ENCODE data around the gene SPOCK1. TPM values are rescaled to one million over a fixed set of nuclear protein-coding genes. Genes with fewer than 3 reads are reported as not detected.

Gene SPOCK1
- polyA plus RNA-seq, 2 of the 4 experiments (the other 2 are of a cell fraction), result 28.9 to 40.8 TPM

DNA sequence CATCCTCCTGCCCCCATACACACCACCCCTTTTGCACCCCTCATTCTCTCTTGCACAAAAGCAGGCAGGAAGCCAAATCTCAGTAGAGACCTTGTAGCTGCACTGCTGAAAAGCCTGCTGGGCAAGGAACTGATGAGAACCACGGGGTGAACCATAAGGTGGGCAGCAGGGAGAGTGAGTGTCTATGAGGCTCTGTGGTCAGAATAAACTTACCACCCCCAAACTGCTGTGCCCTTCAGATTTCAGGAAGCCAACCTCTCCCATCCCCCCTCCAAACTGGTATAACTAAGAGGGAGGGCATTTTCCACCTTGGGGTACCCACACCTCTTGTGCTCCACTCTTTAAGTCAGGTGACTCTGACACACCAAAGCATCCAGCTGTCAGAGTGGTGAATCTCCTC, 471.4 kb downstream of the SPOCK1 start:
- H3K9me3 ChIP-seq, result no peaks in the 10 kb centered on the region
- ChIA-PET POLR2A (no interaction called here), CTCF (no interaction called here)
- H3K27ac ChIP-seq, result no peak overlapping the region
- TF ChIP-seq, protein P1, sequence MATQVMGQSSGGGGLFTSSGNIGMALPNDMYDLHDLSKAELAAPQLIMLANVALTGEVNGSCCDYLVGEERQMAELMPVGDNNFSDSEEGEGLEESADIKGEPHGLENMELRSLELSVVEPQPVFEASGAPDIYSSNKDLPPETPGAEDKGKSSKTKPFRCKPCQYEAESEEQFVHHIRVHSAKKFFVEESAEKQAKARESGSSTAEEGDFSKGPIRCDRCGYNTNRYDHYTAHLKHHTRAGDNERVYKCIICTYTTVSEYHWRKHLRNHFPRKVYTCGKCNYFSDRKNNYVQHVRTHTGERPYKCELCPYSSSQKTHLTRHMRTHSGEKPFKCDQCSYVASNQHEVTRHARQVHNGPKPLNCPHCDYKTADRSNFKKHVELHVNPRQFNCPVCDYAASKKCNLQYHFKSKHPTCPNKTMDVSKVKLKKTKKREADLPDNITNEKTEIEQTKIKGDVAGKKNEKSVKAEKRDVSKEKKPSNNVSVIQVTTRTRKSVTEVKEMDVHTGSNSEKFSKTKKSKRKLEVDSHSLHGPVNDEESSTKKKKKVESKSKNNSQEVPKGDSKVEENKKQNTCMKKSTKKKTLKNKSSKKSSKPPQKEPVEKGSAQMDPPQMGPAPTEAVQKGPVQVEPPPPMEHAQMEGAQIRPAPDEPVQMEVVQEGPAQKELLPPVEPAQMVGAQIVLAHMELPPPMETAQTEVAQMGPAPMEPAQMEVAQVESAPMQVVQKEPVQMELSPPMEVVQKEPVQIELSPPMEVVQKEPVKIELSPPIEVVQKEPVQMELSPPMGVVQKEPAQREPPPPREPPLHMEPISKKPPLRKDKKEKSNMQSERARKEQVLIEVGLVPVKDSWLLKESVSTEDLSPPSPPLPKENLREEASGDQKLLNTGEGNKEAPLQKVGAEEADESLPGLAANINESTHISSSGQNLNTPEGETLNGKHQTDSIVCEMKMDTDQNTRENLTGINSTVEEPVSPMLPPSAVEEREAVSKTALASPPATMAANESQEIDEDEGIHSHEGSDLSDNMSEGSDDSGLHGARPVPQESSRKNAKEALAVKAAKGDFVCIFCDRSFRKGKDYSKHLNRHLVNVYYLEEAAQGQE (IDR thresholded peaks at IDR 0.05), result no peak
- TF ChIP-seq, protein P2, sequence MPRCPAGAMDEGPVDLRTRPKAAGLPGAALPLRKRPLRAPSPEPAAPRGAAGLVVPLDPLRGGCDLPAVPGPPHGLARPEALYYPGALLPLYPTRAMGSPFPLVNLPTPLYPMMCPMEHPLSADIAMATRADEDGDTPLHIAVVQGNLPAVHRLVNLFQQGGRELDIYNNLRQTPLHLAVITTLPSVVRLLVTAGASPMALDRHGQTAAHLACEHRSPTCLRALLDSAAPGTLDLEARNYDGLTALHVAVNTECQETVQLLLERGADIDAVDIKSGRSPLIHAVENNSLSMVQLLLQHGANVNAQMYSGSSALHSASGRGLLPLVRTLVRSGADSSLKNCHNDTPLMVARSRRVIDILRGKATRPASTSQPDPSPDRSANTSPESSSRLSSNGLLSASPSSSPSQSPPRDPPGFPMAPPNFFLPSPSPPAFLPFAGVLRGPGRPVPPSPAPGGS (IDR thresholded peaks at IDR 0.05), result no peak
- TF ChIP-seq JUNB (IDR thresholded peaks at IDR 0.05) (no peak), BHLHE40 (IDR thresholded peaks at IDR 0.05; ENCODE audit: low read depth, low read length) (no peak), CBX8 (IDR thresholded peaks at IDR 0.05) (no peak), RAD21 (conservative IDR thresholded peaks at IDR 0.05 in 1 of 2, IDR thresholded peaks at IDR 0.05 in 1 of 2) (no peak), POLR2A (IDR thresholded peaks at IDR 0.05; ENCODE audit: low read length) (no peak), MAFK (IDR thresholded peaks at IDR 0.05; ENCODE audit: partially characterized antibody) (no peak)
- TF ChIP-seq, protein P3, sequence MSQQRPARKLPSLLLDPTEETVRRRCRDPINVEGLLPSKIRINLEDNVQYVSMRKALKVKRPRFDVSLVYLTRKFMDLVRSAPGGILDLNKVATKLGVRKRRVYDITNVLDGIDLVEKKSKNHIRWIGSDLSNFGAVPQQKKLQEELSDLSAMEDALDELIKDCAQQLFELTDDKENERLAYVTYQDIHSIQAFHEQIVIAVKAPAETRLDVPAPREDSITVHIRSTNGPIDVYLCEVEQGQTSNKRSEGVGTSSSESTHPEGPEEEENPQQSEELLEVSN (IDR thresholded peaks at IDR 0.05; ENCODE audit: borderline replicate concordance, low read depth), result no peak
- FAIRE-seq, result no peak
- no peak for ATAC-seq
- no peak for DNase-seq (ENCODE audit: low read depth in 1 of 2, low spot score in 1 of 2)
- no peak overlapping the region for H3K4me2 ChIP-seq
- H3K4me3 ChIP-seq, result no peak overlapping the region
- 0% methylated on average over 1 of the region's 1 CpG for WGBS (ENCODE audit: missing lambda C conversion rate)
- no peaks in the 10 kb centered on the region for H3K4me1 ChIP-seq

DNA sequence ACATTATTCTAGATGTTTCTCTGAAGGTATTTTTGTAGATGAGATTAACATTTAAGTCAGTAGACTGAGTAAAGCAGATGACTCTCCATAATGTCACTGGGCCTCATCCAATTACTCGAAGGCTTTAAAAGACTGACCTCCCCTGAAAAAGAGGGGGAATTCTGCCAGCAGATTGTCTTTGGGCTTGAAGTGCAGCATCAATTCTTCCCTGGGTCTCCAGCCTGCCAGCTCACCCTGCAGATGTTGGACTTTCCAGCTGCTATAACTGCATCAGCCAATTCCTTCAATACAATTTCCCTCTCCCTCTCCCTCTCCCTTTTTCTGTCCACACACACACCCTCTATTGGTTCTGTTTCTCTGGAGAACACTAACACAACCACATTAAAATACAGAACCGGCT, 472.8 kb downstream of the SPOCK1 start:
- Histone ChIP-seq H3K4me1 (no peaks in the 10 kb centered on the region), H3K4me2 (no peak overlapping the region), H3K27ac (no peak overlapping the region), H3K9me3 (no peaks in the 10 kb centered on the region), H3K4me3 (no peak overlapping the region)
- DNase-seq (ENCODE audit: low read depth in 1 of 2, low spot score in 1 of 2), result no peak
- TF ChIP-seq EP300 (IDR thresholded peaks at IDR 0.05) (no peak), ZSCAN20 (CRISPR knock-in tag; IDR thresholded peaks at IDR 0.05) (no peak), HOXB13 (CRISPR knock-in tag; IDR thresholded peaks at IDR 0.05; ENCODE audit: low read depth) (no peak), CBX2 (IDR thresholded peaks at IDR 0.05; ENCODE audit: borderline replicate concordance, low read depth) (no peak), JUNB (IDR thresholded peaks at IDR 0.05) (no peak), HOXA7 (CRISPR knock-in tag; IDR thresholded peaks at IDR 0.05) (no peak), HOXB5 (CRISPR knock-in tag; IDR thresholded peaks at IDR 0.05) (no peak), FOXS1 (CRISPR knock-in tag; IDR thresholded peaks at IDR 0.05) (no peak), NPAS2 (CRISPR knock-in tag; IDR thresholded peaks at IDR 0.05; ENCODE audit: borderline replicate concordance) (no peak), CHD4 (IDR thresholded peaks at IDR 0.05; ENCODE audit: borderline replicate concordance) (no peak), ZFP36 (IDR thresholded peaks at IDR 0.05; ENCODE audit: borderline replicate concordance, partially characterized antibody) (no peak), CBX8 (IDR thresholded peaks at IDR 0.05) (no peak), HDAC2 (IDR thresholded peaks at IDR 0.05) (no peak), BHLHE40 (IDR thresholded peaks at IDR 0.05; ENCODE audit: low read depth, low read length) (no peak), CHD2 (IDR thresholded peaks at IDR 0.05; ENCODE audit: low read length, partially characterized antibody) (no peak), KDM5A (IDR thresholded peaks at IDR 0.05) (no peak)
- TF ChIP-seq, protein P3 (IDR thresholded peaks at IDR 0.05; ENCODE audit: borderline replicate concordance, low read depth), result no peak
- TF ChIP-seq, protein P4, sequence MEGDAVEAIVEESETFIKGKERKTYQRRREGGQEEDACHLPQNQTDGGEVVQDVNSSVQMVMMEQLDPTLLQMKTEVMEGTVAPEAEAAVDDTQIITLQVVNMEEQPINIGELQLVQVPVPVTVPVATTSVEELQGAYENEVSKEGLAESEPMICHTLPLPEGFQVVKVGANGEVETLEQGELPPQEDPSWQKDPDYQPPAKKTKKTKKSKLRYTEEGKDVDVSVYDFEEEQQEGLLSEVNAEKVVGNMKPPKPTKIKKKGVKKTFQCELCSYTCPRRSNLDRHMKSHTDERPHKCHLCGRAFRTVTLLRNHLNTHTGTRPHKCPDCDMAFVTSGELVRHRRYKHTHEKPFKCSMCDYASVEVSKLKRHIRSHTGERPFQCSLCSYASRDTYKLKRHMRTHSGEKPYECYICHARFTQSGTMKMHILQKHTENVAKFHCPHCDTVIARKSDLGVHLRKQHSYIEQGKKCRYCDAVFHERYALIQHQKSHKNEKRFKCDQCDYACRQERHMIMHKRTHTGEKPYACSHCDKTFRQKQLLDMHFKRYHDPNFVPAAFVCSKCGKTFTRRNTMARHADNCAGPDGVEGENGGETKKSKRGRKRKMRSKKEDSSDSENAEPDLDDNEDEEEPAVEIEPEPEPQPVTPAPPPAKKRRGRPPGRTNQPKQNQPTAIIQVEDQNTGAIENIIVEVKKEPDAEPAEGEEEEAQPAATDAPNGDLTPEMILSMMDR (IDR thresholded peaks at IDR 0.05), result no peak
- ATAC-seq, result no peak
- POLR2A ChIA-PET, result no interaction called here
- 49% methylated on average over 2 of the region's 2 CpGs for WGBS (ENCODE audit: missing lambda C conversion rate)
- CTCF ChIA-PET, result no interaction called here
- no peak for FAIRE-seq
